Activated naive CD4-positive, alpha-beta T cell treated with anti-CD3 and anti-CD28 coated beads, Interleukin-2, amount 10 ng/mL, durations not matched to agents 7 days and 5 days (primary cell): ENCODE measurements around the gene EXPH5.

ENCODE experiments used
- CTCF ChIA-PET: fragments of 350-600 bp; sonication (Branson Sonifier 250); formaldehyde crosslinking; loops from one replicate; lab custom pipeline; 2021; ENCODE audit warnings: antibody characterized with exemption; lab: Charles Lee
- DNase-seq: peaks from one replicate; pipeline ENCODE4 v3.0.0-alpha.2; 2020
- H3K27ac Mint-ChIP-seq: one replicate; pipeline ENCODE4 v1.8.0; 2021; ENCODE audit warnings: mild to moderate bottlenecking, moderate library complexity, mixed read lengths
- H3K27me3 Mint-ChIP-seq: one replicate; pipeline ENCODE4 v1.8.0; 2021; ENCODE audit warnings: mild to moderate bottlenecking, mixed read lengths
- H3K36me3 Mint-ChIP-seq: one replicate; pipeline ENCODE4 v1.8.0; 2021; ENCODE audit warnings: mixed read lengths
- H3K4me1 Mint-ChIP-seq: one replicate; pipeline ENCODE4 v1.8.0; 2021; ENCODE audit warnings: mixed read lengths
- H3K4me3 Mint-ChIP-seq: one replicate; pipeline ENCODE4 v1.8.0; 2021; ENCODE audit warnings: mild to moderate bottlenecking, moderate library complexity, mixed read lengths
- H3K9me3 Mint-ChIP-seq: one replicate; pipeline ENCODE4 v1.8.0; 2021; ENCODE audit warnings: mixed read lengths

The EXPH5 gene

GRCh38 chr11:108565653-108566052 is 27.9 kb downstream of the EXPH5 start:
- Mint-ChIP-seq H3K36me3 (no peaks in the 10 kb centered on the region), H3K9me3 (no peaks in the 10 kb centered on the region), H3K4me1 (no peaks in the 10 kb centered on the region), H3K27me3 (no peaks in the 10 kb centered on the region), H3K27ac (no peak overlapping the region), H3K4me3 (no peak overlapping the region)
- no peak for DNase-seq
- CTCF ChIA-PET = no interaction called here

GRCh38 chr11:108562746-108563581 is 30.6 kb downstream of the EXPH5 start:
- Mint-ChIP-seq H3K27ac (no peak overlapping the region), H3K36me3 (no peaks in the 10 kb centered on the region), H3K9me3 (no peaks in the 10 kb centered on the region), H3K4me1 (peaks cover 10% of the 10 kb centered on the region), H3K4me3 (no peak overlapping the region), H3K27me3 (no peaks in the 10 kb centered on the region)
- no peak for DNase-seq
- CTCF ChIA-PET = no interaction called here

GRCh38 chr11:108561535-108561991 is 32.0 kb downstream of the EXPH5 start:
- no peak overlapping the region for H3K27ac Mint-ChIP-seq
- no peaks in the 10 kb centered on the region for H3K36me3 Mint-ChIP-seq
- no peak overlapping the region for H3K4me3 Mint-ChIP-seq
- no peaks in the 10 kb centered on the region for H3K27me3 Mint-ChIP-seq
- no peak for DNase-seq
- no peaks in the 10 kb centered on the region for H3K9me3 Mint-ChIP-seq
- CTCF ChIA-PET = no interaction called here
- H3K4me1 Mint-ChIP-seq = peaks cover 10% of the 10 kb centered on the region

- DNase-seq = no peak
- H3K36me3 Mint-ChIP-seq = no peaks in the 10 kb centered on the region
- no peak overlapping the region for H3K27ac Mint-ChIP-seq
- H3K27me3 Mint-ChIP-seq = no peaks in the 10 kb centered on the region
- H3K4me3 Mint-ChIP-seq = no peak overlapping the region
- peaks cover 10% of the 10 kb centered on the region for H3K4me1 Mint-ChIP-seq
- H3K9me3 Mint-ChIP-seq = no peaks in the 10 kb centered on the region
- CTCF ChIA-PET = interaction anchor here (0.6 kb wide), 1 partner anchor 169 kb away, joined by 3 read pairs; no protein-coding TSS in a partner anchor
These were observed 33.7 kb downstream of the EXPH5 start for GRCh38 chr11:108559904-108560303.

- DNase-seq = no peak
- Mint-ChIP-seq H3K36me3 (no peaks in the 10 kb centered on the region), H3K27me3 (no peaks in the 10 kb centered on the region), H3K9me3 (no peaks in the 10 kb centered on the region), H3K4me1 (peaks cover 10% of the 10 kb centered on the region), H3K4me3 (no peak overlapping the region), H3K27ac (no peak overlapping the region)
- CTCF ChIA-PET = no interaction called here
These were observed 34.2 kb downstream of the EXPH5 start for GRCh38 chr11:108559340-108559739.

- H3K4me1 Mint-ChIP-seq = peaks cover 10% of the 10 kb centered on the region
- no peak overlapping the region for H3K27ac Mint-ChIP-seq
- H3K27me3 Mint-ChIP-seq = no peaks in the 10 kb centered on the region
- CTCF ChIA-PET = no interaction called here
- DNase-seq = no peak
- no peaks in the 10 kb centered on the region for H3K36me3 Mint-ChIP-seq
- no peaks in the 10 kb centered on the region for H3K9me3 Mint-ChIP-seq
- no peak overlapping the region for H3K4me3 Mint-ChIP-seq
These were observed 35.3 kb downstream of the EXPH5 start for GRCh38 chr11:108558222-108558621.

GRCh38 chr11:108556019-108556418 is 37.5 kb downstream of the EXPH5 start:
- no peaks in the 10 kb centered on the region for H3K9me3 Mint-ChIP-seq
- H3K4me3 Mint-ChIP-seq = no peak overlapping the region
- peaks cover 10% of the 10 kb centered on the region for H3K4me1 Mint-ChIP-seq
- H3K27ac Mint-ChIP-seq = no peak overlapping the region
- CTCF ChIA-PET = no interaction called here
- H3K36me3 Mint-ChIP-seq = no peaks in the 10 kb centered on the region
- H3K27me3 Mint-ChIP-seq = no peaks in the 10 kb centered on the region
- DNase-seq = no peak

- no peak overlapping the region for H3K27ac Mint-ChIP-seq
- no peaks in the 10 kb centered on the region for H3K27me3 Mint-ChIP-seq
- no peak for DNase-seq
- H3K4me1 Mint-ChIP-seq = no peaks in the 10 kb centered on the region
- CTCF ChIA-PET = no interaction called here
- no peaks in the 10 kb centered on the region for H3K9me3 Mint-ChIP-seq
- no peak overlapping the region for H3K4me3 Mint-ChIP-seq
- H3K36me3 Mint-ChIP-seq = no peaks in the 10 kb centered on the region
These were observed 41.7 kb downstream of the EXPH5 start for GRCh38 chr11:108551651-108552462.

GRCh38 chr11:108549319-108549885 is 44.2 kb downstream of the EXPH5 start:
- H3K4me3 Mint-ChIP-seq = no peak overlapping the region
- H3K36me3 Mint-ChIP-seq = no peaks in the 10 kb centered on the region
- H3K27me3 Mint-ChIP-seq = no peaks in the 10 kb centered on the region
- DNase-seq = no peak
- no peak overlapping the region for H3K27ac Mint-ChIP-seq
- H3K9me3 Mint-ChIP-seq = no peaks in the 10 kb centered on the region
- no peaks in the 10 kb centered on the region for H3K4me1 Mint-ChIP-seq
- CTCF ChIA-PET = no interaction called here

GRCh38 chr11:108545909-108546501 is 47.6 kb downstream of the EXPH5 start:
- DNase-seq = no peak
- CTCF ChIA-PET = no interaction called here
- Mint-ChIP-seq H3K36me3 (no peaks in the 10 kb centered on the region), H3K9me3 (no peaks in the 10 kb centered on the region), H3K27me3 (no peaks in the 10 kb centered on the region), H3K27ac (no peak overlapping the region), H3K4me1 (no peaks in the 10 kb centered on the region), H3K4me3 (no peak overlapping the region)

GRCh38 chr11:108543316-108543964 is 50.1 kb downstream of the EXPH5 start:
- Mint-ChIP-seq H3K36me3 (no peaks in the 10 kb centered on the region), H3K9me3 (no peaks in the 10 kb centered on the region), H3K27me3 (no peaks in the 10 kb centered on the region), H3K27ac (no peak overlapping the region), H3K4me1 (peaks cover under 1% of the 10 kb centered on the region), H3K4me3 (no peak overlapping the region)
- no peak for DNase-seq
- CTCF ChIA-PET = no interaction called here

- H3K27ac Mint-ChIP-seq = no peak overlapping the region
- CTCF ChIA-PET = no interaction called here
These were observed 52.0 kb downstream of the EXPH5 start for GRCh38 chr11:108541531-108541930.

GRCh38 chr11:108538502-108538901 is 55.1 kb downstream of the EXPH5 start:
- Mint-ChIP-seq H3K4me1 (peaks cover 2% of the 10 kb centered on the region), H3K27me3 (no peaks in the 10 kb centered on the region), H3K9me3 (no peaks in the 10 kb centered on the region), H3K27ac (no peak overlapping the region), H3K4me3 (no peak overlapping the region), H3K36me3 (no peaks in the 10 kb centered on the region)
- DNase-seq = no peak
- CTCF ChIA-PET = no interaction called here

More at GRCh38 chr11:108541531-108541930, 52.0 kb downstream of the EXPH5 start:
- DNase-seq = no peak
- Mint-ChIP-seq H3K4me1 (peaks cover 2% of the 10 kb centered on the region), H3K4me3 (no peak overlapping the region), H3K36me3 (no peaks in the 10 kb centered on the region), H3K27me3 (no peaks in the 10 kb centered on the region), H3K9me3 (no peaks in the 10 kb centered on the region)

GRCh38 chr11:108538022-108538424 is 55.5 kb downstream of the EXPH5 start:
- Mint-ChIP-seq H3K27me3 (no peaks in the 10 kb centered on the region), H3K4me1 (peaks cover 2% of the 10 kb centered on the region), H3K36me3 (no peaks in the 10 kb centered on the region), H3K4me3 (no peak overlapping the region), H3K27ac (no peak overlapping the region), H3K9me3 (no peaks in the 10 kb centered on the region)
- CTCF ChIA-PET = interaction anchor here (1.0 kb wide), 1 partner anchor 316 kb away, joined by 3 read pairs; the partner anchor contains the start of gene NPAT
- no peak for DNase-seq
